MCF 10A (cell line): ENCODE measurements around the gene ZMIZ1. TPM values are rescaled to one million over a fixed set of nuclear protein-coding genes. Genes with fewer than 3 reads are reported as not detected.

Experiments used
- BruUV-seq: library from RNA; stranded (reverse); fragments of 400-500 nt; replicated peaks from 2 replicates; lab custom pipeline; 2021; lab: Mats Ljungman, UMichigan
- CTCF ChIA-PET: fragments of 300-600 bp; sonication (Branson Sonifier 250); formaldehyde crosslinking; extraction: SDS; loops from one replicate; lab custom pipeline; 2021; ENCODE audit warnings: antibody characterized with exemption, inconsistent platforms; lab: Yijun Ruan, JAX
- POLR2A ChIA-PET: fragments of 300-600, 350-650 bp; sonication (Branson Sonifier 250); formaldehyde crosslinking; extraction: SDS; loops from one replicate; lab custom pipeline; 2020; ENCODE audit warnings: antibody characterized with exemption, inconsistent platforms; lab: Yijun Ruan, JAX
- DNase-seq: peaks from one replicate; pipeline ENCODE4 v3.0.0-alpha.2; 2018; ENCODE audit not compliant: unreplicated experiment
- H3K27ac Mint-ChIP-seq: one replicate; pipeline ENCODE4 v1.8.0; 2022; ENCODE audit warnings: mild to moderate bottlenecking, low read depth, mixed read lengths; ENCODE audit not compliant: unreplicated experiment
- H3K27me3 Mint-ChIP-seq: one replicate; pipeline ENCODE4 v1.8.0; 2022; ENCODE audit warnings: mixed read lengths; ENCODE audit not compliant: insufficient read depth, unreplicated experiment
- H3K36me3 Mint-ChIP-seq: one replicate; pipeline ENCODE4 v1.8.0; 2022; ENCODE audit warnings: mild to moderate bottlenecking, moderate library complexity, mixed read lengths; ENCODE audit not compliant: insufficient read depth, unreplicated experiment
- H3K4me1 Mint-ChIP-seq: one replicate; pipeline ENCODE4 v1.8.0; 2022; ENCODE audit warnings: mixed read lengths; ENCODE audit not compliant: insufficient read depth, unreplicated experiment
- H3K4me3 Mint-ChIP-seq: one replicate; pipeline ENCODE4 v1.8.0; 2022; ENCODE audit warnings: mild to moderate bottlenecking, moderate library complexity, mixed read lengths; ENCODE audit not compliant: unreplicated experiment
- H3K9me3 Mint-ChIP-seq: one replicate; pipeline ENCODE4 v1.8.0; 2022; ENCODE audit warnings: mixed read lengths; ENCODE audit not compliant: unreplicated experiment
- intact Hi-C: fragments of 100-400 bp; cut with micrococcal nuclease; formaldehyde crosslinking; loops from 2 replicates; pipeline ENCODE4 v1.14.1; 2022
- total RNA-seq: library from RNA; stranded (reverse); gene quantifications from 2 replicates; pipeline ENCODE4 v1.2.3, GENCODE V29; 2022
- TF ChIP-seq, protein P1 (sequence below): fragments of 200-600 bp; IDR thresholded peaks from one replicate; pipeline ENCODE4 v1.8.0; 2022; ENCODE audit warnings: antibody characterized with exemption, mild to moderate bottlenecking; ENCODE audit not compliant: unreplicated experiment

Gene ZMIZ1
- total RNA-seq, 1 experiment from 2014 or later: 15.5 TPM

GRCh38 chr10:79046326-79046725, 22.4 kb upstream of the ZMIZ1 start:
- TF ChIP-seq, protein P1, sequence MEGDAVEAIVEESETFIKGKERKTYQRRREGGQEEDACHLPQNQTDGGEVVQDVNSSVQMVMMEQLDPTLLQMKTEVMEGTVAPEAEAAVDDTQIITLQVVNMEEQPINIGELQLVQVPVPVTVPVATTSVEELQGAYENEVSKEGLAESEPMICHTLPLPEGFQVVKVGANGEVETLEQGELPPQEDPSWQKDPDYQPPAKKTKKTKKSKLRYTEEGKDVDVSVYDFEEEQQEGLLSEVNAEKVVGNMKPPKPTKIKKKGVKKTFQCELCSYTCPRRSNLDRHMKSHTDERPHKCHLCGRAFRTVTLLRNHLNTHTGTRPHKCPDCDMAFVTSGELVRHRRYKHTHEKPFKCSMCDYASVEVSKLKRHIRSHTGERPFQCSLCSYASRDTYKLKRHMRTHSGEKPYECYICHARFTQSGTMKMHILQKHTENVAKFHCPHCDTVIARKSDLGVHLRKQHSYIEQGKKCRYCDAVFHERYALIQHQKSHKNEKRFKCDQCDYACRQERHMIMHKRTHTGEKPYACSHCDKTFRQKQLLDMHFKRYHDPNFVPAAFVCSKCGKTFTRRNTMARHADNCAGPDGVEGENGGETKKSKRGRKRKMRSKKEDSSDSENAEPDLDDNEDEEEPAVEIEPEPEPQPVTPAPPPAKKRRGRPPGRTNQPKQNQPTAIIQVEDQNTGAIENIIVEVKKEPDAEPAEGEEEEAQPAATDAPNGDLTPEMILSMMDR: no peak

GRCh38 chr10:79046741-79047583, 21.8 kb upstream of the ZMIZ1 start:
- DNase-seq: no peak
- POLR2A ChIA-PET: no interaction called here
- Mint-ChIP-seq H3K9me3 (no peaks in the 10 kb centered on the region), H3K4me3 (no peak overlapping the region), H3K27ac (no peak overlapping the region), H3K4me1 (peaks cover 11% of the 10 kb centered on the region), H3K27me3 (peaks cover 13% of the 10 kb centered on the region), H3K36me3 (no peaks in the 10 kb centered on the region)
- CTCF ChIA-PET: no interaction called here
- BruUV-seq: no TSS peak
- intact Hi-C loops: no loop called here
- TF ChIP-seq, protein P1: no peak

More at GRCh38 chr10:79046326-79046725, 22.4 kb upstream of the ZMIZ1 start:
- intact Hi-C loops: no loop called here
- Mint-ChIP-seq H3K4me3 (no peak overlapping the region), H3K27me3 (peaks cover 19% of the 10 kb centered on the region), H3K36me3 (no peaks in the 10 kb centered on the region), H3K4me1 (peaks cover 11% of the 10 kb centered on the region), H3K9me3 (no peaks in the 10 kb centered on the region), H3K27ac (no peak overlapping the region)
- CTCF ChIA-PET: no interaction called here
- BruUV-seq: no TSS peak
- no peak for DNase-seq
- POLR2A ChIA-PET: no interaction called here

- Mint-ChIP-seq H3K4me3 (no peak overlapping the region), H3K36me3 (no peaks in the 10 kb centered on the region), H3K4me1 (peaks cover 11% of the 10 kb centered on the region), H3K9me3 (no peaks in the 10 kb centered on the region), H3K27ac (no peak overlapping the region), H3K27me3 (peaks cover 7% of the 10 kb centered on the region)
- ChIA-PET POLR2A (no interaction called here), CTCF (no interaction called here)
- DNase-seq: no peak
- TF ChIP-seq, protein P1: no peak
- intact Hi-C loops: no loop called here
- BruUV-seq: no TSS peak
Observed at GRCh38 chr10:79047584-79047874, 21.2 kb upstream of the ZMIZ1 start.

GRCh38 chr10:79047875-79048638, 20.7 kb upstream of the ZMIZ1 start:
- Mint-ChIP-seq H3K9me3 (no peaks in the 10 kb centered on the region), H3K4me3 (no peak overlapping the region), H3K27me3 (peaks cover 2% of the 10 kb centered on the region), H3K36me3 (no peaks in the 10 kb centered on the region), H3K27ac (no peak overlapping the region), H3K4me1 (peaks cover 11% of the 10 kb centered on the region)
- TF ChIP-seq, protein P1: no peak
- DNase-seq: no peak
- BruUV-seq: no TSS peak
- POLR2A ChIA-PET: no interaction called here
- intact Hi-C loops: no loop called here
- CTCF ChIA-PET: no interaction called here
